ENCODE measurements around the gene LCN10.

LCN10 gene

GRCh38 chr9:136693135-136693489 lies 49.6 kb downstream of the LCN10 start:
- no peaks in the 10 kb centered on the region for H3K27me3 ChIP-seq (ENCODE audit: insufficient read depth, poor library complexity, severe bottlenecking)
- no peak for DNase-seq (ENCODE audit: low read depth in 1 of 2, low spot score in 1 of 2)
- TF ChIP-seq CTCF (IDR thresholded peaks at IDR 0.05; ENCODE audit: insufficient read depth, low read length) (no peak), REST (IDR thresholded peaks at IDR 0.05; ENCODE audit: insufficient replicate concordance, low read depth) (no peak), SPI1 (IDR thresholded peaks at IDR 0.05; ENCODE audit: borderline replicate concordance, low read depth) (no peak), GABPA (IDR thresholded peaks at IDR 0.05; ENCODE audit: low read depth) (no peak), POLR2AphosphoS5 (IDR thresholded peaks at IDR 0.05; ENCODE audit: low read depth) (no peak)
- no peak overlapping the region for H3K27ac ChIP-seq (replicated peaks)
- no peak overlapping the region for H3K4me3 ChIP-seq (replicated peaks; ENCODE audit: insufficient read depth, low read length)

GRCh38 chr9:136692185-136693134 lies 50.3 kb downstream of the LCN10 start:
- TF ChIP-seq POLR2AphosphoS5 (IDR thresholded peaks at IDR 0.05; ENCODE audit: low read depth) (no peak), REST (IDR thresholded peaks at IDR 0.05; ENCODE audit: insufficient replicate concordance, low read depth) (no peak), GABPA (IDR thresholded peaks at IDR 0.05; ENCODE audit: low read depth) (no peak)
- no peak for DNase-seq (ENCODE audit: low read depth in 1 of 2, low spot score in 1 of 2)

DNA sequence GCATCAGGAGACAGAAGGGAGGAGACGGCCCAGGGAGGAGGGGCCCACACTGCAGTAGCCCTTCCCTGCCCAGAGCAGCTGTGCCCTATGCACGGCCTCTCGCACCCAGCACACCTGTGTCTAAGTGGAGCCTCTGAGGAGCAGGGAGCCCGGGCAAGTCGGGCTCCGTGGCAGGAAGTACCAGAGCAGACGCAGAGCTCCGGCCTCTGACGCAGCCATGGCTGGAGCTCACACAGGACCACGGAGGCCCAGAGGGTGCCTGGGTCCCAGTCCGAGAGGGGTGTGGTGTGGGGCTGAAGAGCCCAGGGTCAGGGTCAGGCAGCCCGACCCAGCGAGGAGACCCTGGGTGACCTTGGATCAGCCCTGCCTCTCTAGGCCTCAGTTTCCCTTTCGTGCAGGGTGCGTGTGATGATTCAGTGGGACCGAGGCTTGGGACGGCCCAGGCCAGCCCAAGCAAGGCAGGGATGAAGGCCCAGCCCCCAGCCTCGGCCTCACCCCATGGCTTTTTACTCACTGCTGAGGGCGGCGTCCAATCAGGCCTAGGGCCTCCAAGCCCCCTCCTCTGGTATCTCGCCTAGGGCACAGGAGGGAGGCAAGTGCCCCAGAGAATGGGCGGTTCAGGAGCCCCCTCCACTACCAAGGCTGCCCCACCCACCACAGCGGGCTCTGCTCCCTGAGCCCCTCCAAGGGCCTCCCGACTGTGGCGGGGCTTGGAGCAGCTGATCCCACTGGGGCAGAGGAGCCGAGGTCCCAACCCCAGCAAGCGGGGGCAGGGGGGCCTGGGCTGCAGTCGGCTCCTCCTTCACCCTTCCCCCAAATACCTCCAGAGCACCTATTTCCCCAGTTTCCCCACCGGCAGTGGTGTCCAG lies 51.2 kb downstream of the LCN10 start:
- TF ChIP-seq SPI1 (IDR thresholded peaks at IDR 0.05; ENCODE audit: borderline replicate concordance, low read depth) (no peak), REST (IDR thresholded peaks at IDR 0.05; ENCODE audit: insufficient replicate concordance, low read depth) (no peak), POLR2AphosphoS5 (IDR thresholded peaks at IDR 0.05; ENCODE audit: low read depth) (no peak), GABPA (IDR thresholded peaks at IDR 0.05; ENCODE audit: low read depth) (no peak), CTCF (IDR thresholded peaks at IDR 0.05; ENCODE audit: insufficient read depth, low read length) (no peak)
- Histone ChIP-seq H3K27ac (replicated peaks) (no peak overlapping the region), H3K4me3 (replicated peaks; ENCODE audit: insufficient read depth, low read length) (no peak overlapping the region), H3K27me3 (ENCODE audit: insufficient read depth, poor library complexity, severe bottlenecking) (no peaks in the 10 kb centered on the region)
- no peak for DNase-seq (ENCODE audit: low read depth in 1 of 2, low spot score in 1 of 2)

More at GRCh38 chr9:136692185-136693134, 50.3 kb downstream of the LCN10 start:
- H3K27me3 ChIP-seq (ENCODE audit: insufficient read depth, poor library complexity, severe bottlenecking) = no peaks in the 10 kb centered on the region
- no peak overlapping the region for H3K27ac ChIP-seq (replicated peaks)
- H3K4me3 ChIP-seq (replicated peaks; ENCODE audit: insufficient read depth, low read length) = no peak overlapping the region
